ENCODE results near the gene CAMK1G. TPM values are rescaled to one million over a fixed set of nuclear protein-coding genes. Genes with fewer than 3 reads are reported as not detected.

CAMK1G gene
- total RNA-seq, 2 donors from 2014 or later = 0.55 to 2.1 TPM

DNA sequence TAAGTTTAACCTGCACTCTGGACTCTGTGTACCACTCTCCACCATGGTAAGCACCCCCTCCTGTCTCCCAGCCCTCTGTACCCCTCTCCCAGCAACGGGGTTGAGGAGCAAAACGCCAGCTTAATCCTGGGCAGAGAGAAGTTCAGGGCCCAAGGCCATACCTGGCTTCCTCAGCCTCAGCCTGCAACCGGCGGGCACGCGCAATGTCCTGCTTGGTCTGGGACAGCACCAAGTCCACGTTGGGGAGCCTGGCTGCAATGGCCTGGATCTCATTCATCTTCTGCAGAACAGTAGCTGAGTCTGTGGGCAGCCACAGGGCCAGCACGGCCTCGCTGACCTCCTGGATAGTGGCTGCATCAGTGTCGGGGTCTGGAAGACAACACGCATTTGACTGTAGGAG is 34.8 kb downstream of the CAMK1G start:
- no peak overlapping the region for H3K27ac Mint-ChIP-seq
- Histone ChIP-seq H3K36me3 (ENCODE audit: control insufficient read depth, insufficient read depth, low read length) (no peaks in the 10 kb centered on the region), H3K27me3 (ENCODE audit: control insufficient read depth, insufficient read depth, low read length, poor library complexity, severe bottlenecking) (peaks cover 32% of the 10 kb centered on the region), H3K4me3 (ENCODE audit: low read length) (no peak overlapping the region), H3K9me3 (ENCODE audit: control insufficient read depth, low read length) (no peaks in the 10 kb centered on the region), H3K9ac (ENCODE audit: extremely low read depth, low read length, poor library complexity, severe bottlenecking) (no peak overlapping the region), H3K27ac (ENCODE audit: low read depth, low read length) (no peak overlapping the region), H3K4me1 (ENCODE audit: control insufficient read depth, insufficient read depth, low read length) (no peaks in the 10 kb centered on the region)
- peaks cover 38% of the 10 kb centered on the region for H3K27me3 Mint-ChIP-seq (ENCODE audit: insufficient read depth)
- no peak for DNase-seq
- H3K4me3 Mint-ChIP-seq = no peak overlapping the region
- peaks cover 2% of the 10 kb centered on the region for H3K4me1 Mint-ChIP-seq
- TF ChIP-seq, protein P1, sequence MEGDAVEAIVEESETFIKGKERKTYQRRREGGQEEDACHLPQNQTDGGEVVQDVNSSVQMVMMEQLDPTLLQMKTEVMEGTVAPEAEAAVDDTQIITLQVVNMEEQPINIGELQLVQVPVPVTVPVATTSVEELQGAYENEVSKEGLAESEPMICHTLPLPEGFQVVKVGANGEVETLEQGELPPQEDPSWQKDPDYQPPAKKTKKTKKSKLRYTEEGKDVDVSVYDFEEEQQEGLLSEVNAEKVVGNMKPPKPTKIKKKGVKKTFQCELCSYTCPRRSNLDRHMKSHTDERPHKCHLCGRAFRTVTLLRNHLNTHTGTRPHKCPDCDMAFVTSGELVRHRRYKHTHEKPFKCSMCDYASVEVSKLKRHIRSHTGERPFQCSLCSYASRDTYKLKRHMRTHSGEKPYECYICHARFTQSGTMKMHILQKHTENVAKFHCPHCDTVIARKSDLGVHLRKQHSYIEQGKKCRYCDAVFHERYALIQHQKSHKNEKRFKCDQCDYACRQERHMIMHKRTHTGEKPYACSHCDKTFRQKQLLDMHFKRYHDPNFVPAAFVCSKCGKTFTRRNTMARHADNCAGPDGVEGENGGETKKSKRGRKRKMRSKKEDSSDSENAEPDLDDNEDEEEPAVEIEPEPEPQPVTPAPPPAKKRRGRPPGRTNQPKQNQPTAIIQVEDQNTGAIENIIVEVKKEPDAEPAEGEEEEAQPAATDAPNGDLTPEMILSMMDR (conservative IDR thresholded peaks at IDR 0.05) = no peak
- WGBS, 2 experiments (ENCODE audit: insufficient coverage in 1 of 2, insufficient read length in 1 of 2) = 94 to 100% methylated on average over 5 to 11 of the region's 11 CpGs
- H3K36me3 Mint-ChIP-seq (ENCODE audit: low read depth) = no peaks in the 10 kb centered on the region
- H3K9me3 Mint-ChIP-seq = no peaks in the 10 kb centered on the region

DNA sequence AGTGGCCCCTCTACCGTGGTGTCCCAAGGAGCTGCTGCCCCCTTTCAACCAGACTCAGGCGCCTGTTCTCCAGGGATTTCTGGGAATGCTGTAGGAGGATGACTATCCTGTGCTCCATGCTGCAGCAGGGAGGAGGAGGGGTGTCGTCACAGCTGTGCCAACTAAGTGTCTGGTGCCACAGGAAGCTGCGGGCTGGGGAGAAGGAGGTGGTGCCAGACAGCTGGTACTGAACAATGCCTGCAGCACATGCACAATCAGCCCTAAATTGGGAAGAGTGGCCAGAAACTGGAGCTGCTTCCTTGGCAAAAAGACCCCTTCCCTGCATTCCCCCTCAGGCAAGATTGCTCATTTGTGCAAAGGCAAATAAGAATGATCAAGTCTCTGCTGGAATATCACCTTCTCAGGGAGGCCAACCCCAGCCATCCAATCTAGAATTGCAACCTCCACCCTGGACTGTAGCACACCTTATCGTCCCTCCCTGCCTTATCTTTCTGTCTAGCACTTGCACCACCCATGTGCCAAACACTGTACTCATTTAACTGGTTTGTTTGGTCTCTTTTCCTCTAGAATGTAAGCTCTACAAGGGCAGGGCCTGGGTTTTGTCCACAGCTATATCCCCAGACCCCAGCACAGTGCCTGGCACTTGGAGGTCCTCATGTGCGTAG is 35.4 kb downstream of the CAMK1G start:
- Histone ChIP-seq H3K36me3 (ENCODE audit: control insufficient read depth, insufficient read depth, low read length) (no peaks in the 10 kb centered on the region), H3K27me3 (ENCODE audit: control insufficient read depth, insufficient read depth, low read length, poor library complexity, severe bottlenecking) (peaks cover 32% of the 10 kb centered on the region), H3K9ac (ENCODE audit: extremely low read depth, low read length, poor library complexity, severe bottlenecking) (no peak overlapping the region), H3K27ac (ENCODE audit: low read depth, low read length) (no peak overlapping the region), H3K4me1 (ENCODE audit: control insufficient read depth, insufficient read depth, low read length) (no peaks in the 10 kb centered on the region), H3K4me3 (ENCODE audit: low read length) (no peak overlapping the region), H3K9me3 (ENCODE audit: control insufficient read depth, low read length) (no peaks in the 10 kb centered on the region)
- TF ChIP-seq, protein P1 (conservative IDR thresholded peaks at IDR 0.05) = no peak
- 89 to 100% methylated on average over 4 to 6 of the region's 6 CpGs for WGBS, 2 experiments (ENCODE audit: insufficient coverage in 1 of 2, insufficient read length in 1 of 2)
- peaks cover 38% of the 10 kb centered on the region for H3K27me3 Mint-ChIP-seq (ENCODE audit: insufficient read depth)
- H3K4me3 Mint-ChIP-seq = no peak overlapping the region
- no peak for DNase-seq
- H3K9me3 Mint-ChIP-seq = no peaks in the 10 kb centered on the region
- H3K4me1 Mint-ChIP-seq = peaks cover 2% of the 10 kb centered on the region
- no peaks in the 10 kb centered on the region for H3K36me3 Mint-ChIP-seq (ENCODE audit: low read depth)
- H3K27ac Mint-ChIP-seq = no peak overlapping the region

DNA sequence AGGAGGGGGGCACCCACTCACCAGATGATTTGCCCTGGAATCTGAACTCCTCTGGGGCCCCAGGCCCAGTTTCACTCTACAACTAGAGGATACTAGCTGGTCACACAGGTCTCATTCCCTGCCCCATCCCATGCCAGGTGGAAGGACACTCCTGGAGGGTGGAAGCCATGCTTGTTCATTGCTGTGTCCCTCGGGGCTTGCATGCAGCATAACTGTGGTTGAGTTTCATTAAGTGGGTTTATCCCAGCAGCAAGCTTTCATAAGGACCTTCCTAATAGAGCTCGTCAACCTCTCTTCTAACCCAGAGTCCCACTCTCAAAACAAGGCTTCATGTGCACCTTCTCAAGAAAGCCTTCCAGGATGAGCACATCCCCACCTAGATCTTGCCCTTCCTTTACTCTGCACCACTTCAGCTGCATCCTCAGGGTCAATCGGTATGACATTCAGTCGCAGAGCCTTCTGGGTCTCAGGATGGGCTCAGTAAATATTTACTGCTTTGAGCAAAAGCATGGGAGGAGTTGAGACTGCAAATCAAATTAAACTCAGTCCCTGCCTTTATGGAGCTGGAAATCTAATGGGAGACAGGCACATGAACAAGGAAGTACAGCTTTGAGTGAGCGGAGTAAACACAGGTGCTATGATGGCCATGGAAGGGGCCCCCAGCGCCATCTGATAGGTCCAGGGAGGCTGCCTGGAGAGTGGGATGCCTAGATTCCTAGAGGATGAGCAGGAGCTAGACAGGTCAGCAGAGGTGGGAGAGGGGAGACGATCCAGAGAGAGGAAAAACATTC is 36.4 kb downstream of the CAMK1G start:
- Histone ChIP-seq H3K9ac (ENCODE audit: extremely low read depth, low read length, poor library complexity, severe bottlenecking) (no peak overlapping the region), H3K36me3 (ENCODE audit: control insufficient read depth, insufficient read depth, low read length) (no peaks in the 10 kb centered on the region), H3K4me1 (ENCODE audit: control insufficient read depth, insufficient read depth, low read length) (no peaks in the 10 kb centered on the region), H3K4me3 (ENCODE audit: low read length) (no peak overlapping the region), H3K27me3 (ENCODE audit: control insufficient read depth, insufficient read depth, low read length, poor library complexity, severe bottlenecking) (peaks cover 33% of the 10 kb centered on the region), H3K9me3 (ENCODE audit: control insufficient read depth, low read length) (no peaks in the 10 kb centered on the region), H3K27ac (ENCODE audit: low read depth, low read length) (no peak overlapping the region)
- Mint-ChIP-seq H3K4me1 (peaks cover 2% of the 10 kb centered on the region), H3K36me3 (ENCODE audit: low read depth) (no peaks in the 10 kb centered on the region), H3K27me3 (ENCODE audit: insufficient read depth) (peaks cover 41% of the 10 kb centered on the region), H3K4me3 (no peak overlapping the region), H3K9me3 (no peaks in the 10 kb centered on the region), H3K27ac (no peak overlapping the region)
- WGBS, 2 experiments (ENCODE audit: insufficient coverage in 1 of 2, insufficient read length in 1 of 2) = 90 to 91% methylated on average over 6 to 7 of the region's 7 CpGs
- TF ChIP-seq, protein P1 (conservative IDR thresholded peaks at IDR 0.05) = no peak
- DNase-seq = no peak
